Smooth muscle cell of the brain vasculature (primary cell): ENCODE results near the gene ASNSD1.
A peak's percentile ranks its signal among the peaks of the same experiment; 100 is the strongest.
"Not testable (repeated sequence)": the region's sequence is repeated elsewhere in the genome, so short reads cannot be mapped to it uniquely, and the experiment has no call there.

ENCODE experiments used
- DNase-seq: peaks from one replicate; pipeline ENCODE4 v3.0.0-alpha.2; 2012; ENCODE audit warnings: low read depth, low spot score

Gene ASNSD1

DNA sequence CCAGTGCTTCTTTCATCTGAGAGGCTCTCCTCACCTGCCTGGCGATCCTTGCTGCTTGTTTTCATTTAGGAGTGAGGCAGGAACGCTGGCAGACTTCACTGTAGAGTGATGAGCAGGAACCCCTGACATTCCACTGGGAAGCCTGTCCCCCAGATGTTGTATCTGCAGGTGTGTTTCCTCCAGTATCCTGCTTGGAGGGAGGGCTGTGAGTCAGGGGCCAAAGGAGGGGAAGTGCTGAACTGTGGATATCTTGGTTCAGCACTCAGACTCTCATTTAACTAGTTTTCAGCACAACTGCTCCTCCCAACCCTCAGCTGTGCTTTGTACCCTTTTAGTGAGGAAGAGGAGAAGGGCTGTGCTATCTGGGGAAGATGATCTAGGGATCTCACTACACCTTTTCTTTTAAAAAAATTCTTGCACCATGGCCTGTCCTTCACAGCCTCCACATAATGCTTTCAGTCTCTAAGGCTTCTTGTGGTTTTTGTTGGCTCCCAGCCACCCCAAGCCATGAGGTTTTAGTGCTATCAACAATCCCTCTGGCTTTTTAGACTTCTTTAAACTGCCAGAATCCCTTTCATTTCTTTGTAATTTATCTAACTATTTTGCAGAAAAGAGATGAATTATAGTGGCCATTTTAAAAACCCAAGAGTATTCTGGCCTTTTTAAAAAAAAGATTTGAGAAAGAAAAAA is 24.4 kb downstream of the ASNSD1 start:
- DNase-seq = no peak

DNA sequence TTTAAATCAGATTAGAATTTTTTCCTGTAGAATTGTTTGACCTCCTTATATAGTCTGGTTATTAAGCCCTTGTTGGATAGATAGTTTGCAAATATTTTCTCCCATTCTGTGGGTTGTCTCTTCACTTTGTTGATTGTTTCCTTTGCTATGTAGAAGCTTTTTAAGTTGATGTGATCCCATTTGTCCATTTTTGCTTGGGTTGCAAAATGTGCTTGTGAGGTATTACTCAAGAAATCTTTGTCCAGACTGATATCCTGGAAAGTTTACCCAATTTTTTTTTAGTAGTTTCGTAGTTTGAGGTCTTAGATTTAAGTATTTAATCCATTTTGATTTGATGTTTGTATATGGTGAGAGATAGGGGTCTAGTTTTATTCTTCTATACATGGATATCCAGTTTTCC is 26.5 kb downstream of the ASNSD1 start:
- not testable (repeated sequence) for DNase-seq

GRCh38 chr2:189696223-189696622 is 35.0 kb downstream of the ASNSD1 start:
- DNase-seq = no peak

GRCh38 chr2:189698020-189698887 is 37.0 kb downstream of the ASNSD1 start:
- DNase-seq = peak; percentile 21

- no peak for DNase-seq
These were observed 39.4 kb downstream of the ASNSD1 start for GRCh38 chr2:189700681-189701080.

- DNase-seq = no peak
These were observed 40.8 kb downstream of the ASNSD1 start for GRCh38 chr2:189702071-189702470.

DNA sequence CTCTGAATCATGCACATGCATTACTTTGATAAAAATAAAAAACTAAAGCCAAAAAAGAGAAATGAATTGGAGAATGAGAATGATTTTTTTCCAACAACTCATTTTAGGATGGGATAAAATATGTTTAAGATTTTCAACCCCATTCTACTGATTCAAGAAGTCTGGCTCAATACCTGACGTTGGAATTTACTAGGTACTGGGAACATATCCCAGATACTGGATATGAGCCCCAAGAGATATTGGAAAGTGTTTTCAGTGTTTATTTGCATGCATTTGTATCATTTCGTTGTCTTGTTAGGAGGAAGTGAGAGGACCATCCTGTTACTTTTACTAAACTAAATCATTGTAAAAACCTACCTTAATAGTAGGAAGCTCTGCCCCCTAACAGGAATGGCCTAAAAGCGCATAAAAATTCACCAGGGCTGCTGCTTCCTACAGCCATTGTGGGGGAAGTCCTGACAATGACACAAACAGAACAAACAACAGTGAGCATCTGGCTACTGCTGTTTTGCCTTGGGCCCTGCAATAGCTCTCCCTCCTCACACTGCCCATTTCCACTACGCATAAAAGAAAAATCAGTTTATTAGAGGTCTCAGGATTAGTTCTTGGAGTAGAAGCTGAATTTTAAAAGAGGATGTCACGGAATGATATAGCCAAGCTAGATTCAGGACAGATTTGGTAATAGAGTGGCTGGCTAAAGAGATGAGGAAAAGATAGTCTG is 48.4 kb downstream of the ASNSD1 start:
- no peak for DNase-seq

DNA sequence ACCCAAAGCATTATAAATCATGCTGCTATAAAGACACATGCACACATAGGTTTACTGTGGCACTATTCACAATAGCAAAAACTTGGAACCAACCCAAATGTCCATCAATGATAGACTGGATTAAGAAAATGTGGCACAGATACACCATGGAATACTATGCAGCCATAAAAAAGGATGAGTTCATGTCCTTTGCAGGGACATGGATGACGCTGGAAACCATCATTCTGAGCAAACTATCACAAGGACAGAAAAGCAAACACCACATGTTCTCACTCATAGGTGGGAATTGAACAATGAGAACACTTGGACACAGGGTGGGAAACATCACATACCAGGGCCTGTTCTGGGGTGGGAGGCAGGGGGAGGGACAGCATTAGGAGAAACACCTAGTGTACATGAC is 56.3 kb downstream of the ASNSD1 start:
- DNase-seq = not testable (repeated sequence)

DNA sequence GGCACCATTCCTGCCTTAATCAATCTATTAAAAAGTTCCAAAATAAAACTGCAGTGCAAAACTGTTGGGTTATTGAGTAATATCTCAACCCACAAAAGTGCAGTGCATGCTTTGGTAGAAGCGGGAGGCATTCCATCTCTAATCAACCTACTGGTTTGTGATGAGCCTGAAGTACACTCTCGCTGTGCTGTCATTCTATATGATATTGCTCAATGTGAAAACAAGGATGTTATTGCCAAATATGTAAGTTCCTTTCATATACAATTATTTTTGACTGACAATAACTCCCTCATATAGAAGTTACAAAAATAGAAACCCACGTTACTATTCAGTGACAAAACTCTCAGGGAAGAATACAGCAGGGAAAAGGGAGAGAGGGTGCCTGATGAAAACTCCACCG is 58.3 kb downstream of the ASNSD1 start:
- no peak for DNase-seq
